Smooth muscle cell of the brain vasculature (primary cell): ENCODE measurements around the gene PNO1.

Experiments used
- DNase-seq: peaks from one replicate; pipeline ENCODE4 v3.0.0-alpha.2; 2012; ENCODE audit warnings: low read depth, low spot score

Gene PNO1

DNA sequence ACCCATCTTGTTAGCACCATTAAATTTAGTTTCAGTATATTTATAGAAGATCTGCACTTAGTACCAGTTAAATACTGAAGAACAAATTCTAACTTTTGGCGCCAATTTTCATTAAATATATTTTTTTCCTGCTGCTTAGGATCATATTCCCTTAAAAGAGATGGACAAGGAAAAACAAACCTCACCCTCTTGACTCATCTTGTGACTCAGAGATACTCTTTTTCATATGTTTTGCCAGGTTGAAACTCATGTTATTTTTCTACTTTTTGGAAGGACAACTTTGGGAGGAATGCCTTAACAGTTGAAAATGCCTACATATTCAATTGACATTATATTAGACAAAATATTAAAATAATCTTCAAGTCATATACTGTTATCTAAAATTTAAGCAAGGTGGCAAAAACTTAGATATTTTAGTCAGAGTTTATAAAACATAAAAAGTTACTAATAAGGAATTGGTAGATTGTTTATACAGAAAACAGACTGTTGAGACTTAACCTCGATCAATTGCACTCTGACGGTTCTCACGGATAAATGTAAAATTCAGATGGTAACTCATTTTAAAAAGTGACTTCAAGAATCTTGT lies 36.2 kb downstream of the PNO1 start:
- DNase-seq: peak; percentile 21

- DNase-seq: no peak
Measured at GRCh38 chr2:68195096-68195495, 37.4 kb downstream of the PNO1 start.

GRCh38 chr2:68196120-68196716 lies 38.5 kb downstream of the PNO1 start:
- DNase-seq: peak; percentile 26

DNA sequence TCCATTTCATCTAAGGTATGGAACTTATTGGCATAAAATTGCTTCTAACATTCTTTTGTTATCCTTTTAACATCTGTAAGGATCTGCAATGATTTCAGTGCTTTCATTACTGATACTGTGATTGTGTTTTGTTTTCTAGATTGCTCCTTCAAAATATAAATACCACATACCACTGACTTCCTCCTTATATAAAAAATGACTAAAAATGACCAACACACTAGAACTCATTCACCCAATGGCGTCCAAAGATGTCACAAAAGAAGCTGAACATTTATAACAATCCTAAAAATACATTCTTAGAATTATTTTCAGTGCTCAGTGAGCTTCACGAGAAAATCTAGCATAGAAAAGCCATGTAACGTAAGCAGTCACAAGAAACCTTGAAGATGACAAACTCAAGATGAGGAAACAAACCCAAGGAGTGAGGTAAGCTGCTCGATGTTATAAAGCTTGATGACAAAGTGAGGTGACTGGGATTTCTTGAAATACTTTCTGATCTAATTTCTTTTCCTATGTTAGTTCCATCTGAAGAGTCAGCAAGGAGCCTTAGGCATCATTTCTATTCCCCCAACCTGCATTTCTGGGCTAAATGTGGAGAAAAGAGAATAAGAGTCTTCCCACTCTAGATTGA lies 42.6 kb downstream of the PNO1 start:
- DNase-seq: no peak

DNA sequence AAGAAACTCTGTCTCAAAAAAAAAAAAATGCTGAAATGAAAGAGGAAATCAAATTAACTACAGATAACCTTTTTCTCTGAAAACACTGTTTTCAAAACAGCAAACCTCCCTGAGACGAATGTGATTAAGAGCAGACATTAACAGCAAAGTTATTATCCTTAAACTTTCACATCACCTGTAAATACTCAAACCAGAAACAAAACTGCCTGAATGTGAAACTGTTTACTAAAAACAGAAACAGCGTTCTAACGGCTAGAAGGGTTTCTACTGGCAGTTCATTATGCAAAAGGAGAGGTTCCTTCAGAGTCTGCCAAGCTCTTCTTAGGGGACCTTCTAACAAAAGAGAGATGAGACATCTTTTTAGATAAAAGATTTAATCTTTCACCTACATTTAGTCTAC lies 45.9 kb downstream of the PNO1 start:
- DNase-seq: no peak

- DNase-seq: no peak
Measured at GRCh38 chr2:68206793-68207192, 49.1 kb downstream of the PNO1 start.

DNA sequence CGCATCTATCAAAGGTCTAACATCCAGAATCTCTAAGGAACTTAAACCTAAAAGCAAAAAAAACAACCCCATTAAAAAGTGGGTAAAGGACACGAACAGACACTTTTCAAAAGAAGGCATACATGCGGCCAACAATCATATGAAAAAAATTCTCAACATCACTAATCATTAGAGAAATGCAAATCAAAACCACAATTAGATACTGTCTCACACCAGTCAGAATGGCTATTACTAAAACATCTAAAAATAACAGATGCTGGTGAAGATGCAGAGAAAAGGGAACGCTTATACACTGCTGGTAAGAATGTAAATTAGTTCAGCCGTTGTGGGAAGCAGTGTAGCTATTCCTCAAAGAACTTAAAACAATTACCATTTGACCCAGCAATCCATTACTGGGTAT lies 56.7 kb downstream of the PNO1 start:
- no peak for DNase-seq

GRCh38 chr2:68216454-68217310 lies 59.0 kb downstream of the PNO1 start:
- no peak for DNase-seq

DNA sequence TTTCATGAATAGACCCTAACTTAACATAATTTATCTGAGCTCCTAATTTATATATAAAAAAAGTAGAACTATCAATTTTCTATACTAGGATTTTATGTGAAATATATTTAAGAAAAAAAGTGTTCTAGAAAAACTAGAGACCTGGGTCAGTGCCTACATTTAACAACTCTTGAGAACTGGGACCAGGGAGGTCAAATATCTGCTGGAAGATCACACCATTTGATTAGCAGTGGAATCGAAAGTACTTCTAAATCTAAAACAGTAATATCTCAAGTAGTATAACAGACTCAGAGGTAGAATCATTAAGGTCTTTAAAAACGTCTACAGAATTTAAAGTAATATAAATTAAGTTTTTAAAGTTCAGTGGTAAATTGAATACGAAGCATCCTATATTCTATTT lies 60.0 kb downstream of the PNO1 start:
- no peak for DNase-seq

DNA sequence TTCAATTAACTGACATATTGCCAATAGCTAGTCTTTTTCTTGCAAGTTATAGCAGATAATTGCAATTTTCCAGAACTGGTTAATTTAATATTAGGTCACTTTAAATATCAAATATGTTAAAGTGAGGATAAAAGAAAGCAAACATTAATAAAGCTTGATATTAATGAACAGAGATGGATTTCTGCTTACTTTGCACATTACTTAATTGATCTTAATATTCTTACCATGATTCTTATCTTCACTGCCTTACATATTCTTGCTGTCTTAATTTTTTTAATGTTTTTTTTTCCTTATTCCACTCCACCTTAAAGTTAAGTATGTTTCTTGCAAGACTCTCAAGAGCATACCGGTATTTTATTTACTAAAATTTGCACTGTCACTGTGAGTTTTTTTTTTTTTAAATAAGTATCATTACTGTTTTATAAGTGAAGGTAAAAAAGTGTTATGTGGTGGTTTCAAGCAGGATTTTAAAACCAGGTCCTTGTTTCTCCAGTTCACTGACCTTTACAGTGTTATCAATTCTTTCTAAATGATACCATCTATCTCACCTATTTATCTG lies 60.7 kb downstream of the PNO1 start:
- no peak for DNase-seq

DNA sequence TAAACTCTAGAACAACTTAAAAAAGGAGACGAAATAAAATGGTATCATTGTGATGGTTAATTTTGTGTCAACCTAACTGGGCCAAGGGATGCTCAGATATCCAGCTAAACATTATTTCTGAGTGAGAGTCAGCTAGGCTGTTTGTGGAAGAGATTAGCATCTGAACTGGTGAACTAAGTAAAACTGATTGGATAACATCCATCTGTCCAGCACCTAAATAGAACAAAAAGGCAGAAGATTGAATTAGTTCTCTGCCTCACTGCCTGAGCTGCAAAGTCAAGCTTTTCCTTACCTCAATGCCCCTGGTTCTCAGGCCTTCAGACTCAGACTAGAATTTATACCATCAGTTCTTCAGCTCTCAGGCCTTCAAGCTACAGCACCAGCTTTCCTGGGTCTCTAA lies 64.6 kb downstream of the PNO1 start:
- no peak for DNase-seq

DNA sequence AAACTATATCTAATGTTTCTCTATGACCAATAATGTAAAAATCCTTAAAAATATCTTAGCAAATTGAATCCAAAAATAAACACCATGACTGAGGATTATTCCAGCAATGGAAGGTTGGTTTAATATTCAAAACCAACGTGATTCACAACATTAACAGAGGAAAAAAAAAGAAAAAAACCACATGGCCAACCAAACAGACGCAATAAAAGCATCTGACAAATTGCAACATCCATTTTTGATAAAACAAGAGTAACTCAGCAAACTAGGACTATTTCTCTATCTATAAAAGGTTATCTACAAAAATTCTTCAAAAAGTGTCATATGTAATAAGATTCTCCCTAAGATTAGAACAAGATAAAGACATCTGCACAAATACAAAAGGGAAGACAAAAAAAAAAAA lies 65.7 kb downstream of the PNO1 start:
- DNase-seq: no peak

- no peak for DNase-seq
Measured at GRCh38 chr2:68225119-68225632, 67.5 kb downstream of the PNO1 start.
